Effector memory CD8-positive, alpha-beta T cell (primary cell): Measurements from ENCODE around the gene ANKRD18A.
"Not testable (repeated sequence)": the region's sequence is repeated elsewhere in the genome, so short reads cannot be mapped to it uniquely, and the experiment has no call there.

ENCODE experiments used
- ATAC-seq: fragments of 150-1000 bp; cut with Tn5 transposase; replicated peaks from 2 replicates; pipeline ENCODE4 v1.10.0; 2021; ENCODE audit warnings: mild to moderate bottlenecking, moderate library complexity
- DNase-seq, 3 experiments: peaks; one replicate each; pipeline ENCODE4 v3.0.0; 2021
- H3K27ac Mint-ChIP-seq, 2 donors: one replicate each; pipeline ENCODE4 v1.8.0; 2022; ENCODE audit warnings: mild to moderate bottlenecking in 2 of 2, mixed read lengths in 2 of 2, moderate library complexity in 2 of 2
- H3K27me3 Mint-ChIP-seq, 2 donors: one replicate each; pipeline ENCODE4 v1.8.0; 2022; ENCODE audit warnings: mixed read lengths in 2 of 2
- H3K36me3 Mint-ChIP-seq: one replicate; pipeline ENCODE4 v1.8.0; 2022; ENCODE audit warnings: mild to moderate bottlenecking, moderate library complexity, mixed read lengths; ENCODE audit not compliant: insufficient read depth
- H3K4me1 Mint-ChIP-seq, 2 donors: one replicate each; pipeline ENCODE4 v1.8.0; 2022; ENCODE audit warnings: low read depth in 2 of 2, mixed read lengths in 2 of 2
- H3K4me3 Mint-ChIP-seq, 2 donors: one replicate each; pipeline ENCODE4 v1.8.0; 2022; ENCODE audit warnings: mild to moderate bottlenecking in 2 of 2, mixed read lengths in 2 of 2, moderate library complexity in 2 of 2
- H3K9me3 Mint-ChIP-seq, 2 donors: one replicate each; pipeline ENCODE4 v1.8.0; 2022; ENCODE audit warnings: mixed read lengths in 2 of 2

The ANKRD18A gene

GRCh38 chr9:38598029-38598745 is 22.2 kb downstream of the ANKRD18A start:
- H3K4me1 Mint-ChIP-seq, H3K36me3 Mint-ChIP-seq, H3K9me3 Mint-ChIP-seq, ATAC-seq, H3K4me3 Mint-ChIP-seq, H3K27ac Mint-ChIP-seq, DNase-seq: not testable (repeated sequence)
- peaks cover 8 to 15% of the 10 kb centered on the region in 2 donors for H3K27me3 Mint-ChIP-seq

- ATAC-seq, DNase-seq, H3K36me3 Mint-ChIP-seq, H3K4me3 Mint-ChIP-seq, H3K4me1 Mint-ChIP-seq, H3K27ac Mint-ChIP-seq, H3K9me3 Mint-ChIP-seq: not testable (repeated sequence)
- peaks cover 8 to 11% of the 10 kb centered on the region in 2 donors for H3K27me3 Mint-ChIP-seq
These were observed 25.3 kb downstream of the ANKRD18A start for GRCh38 chr9:38595117-38595516.

GRCh38 chr9:38591346-38592063 is 28.9 kb downstream of the ANKRD18A start:
- H3K4me1 Mint-ChIP-seq, H3K9me3 Mint-ChIP-seq, H3K36me3 Mint-ChIP-seq, ATAC-seq, H3K27ac Mint-ChIP-seq, H3K4me3 Mint-ChIP-seq, DNase-seq: not testable (repeated sequence)
- H3K27me3 Mint-ChIP-seq: peaks cover 8 to 11% of the 10 kb centered on the region in 2 donors

GRCh38 chr9:38583765-38584164 is 36.6 kb downstream of the ANKRD18A start:
- ATAC-seq, H3K9me3 Mint-ChIP-seq, H3K36me3 Mint-ChIP-seq, H3K27ac Mint-ChIP-seq, H3K27me3 Mint-ChIP-seq, H3K4me3 Mint-ChIP-seq, H3K4me1 Mint-ChIP-seq, DNase-seq: not testable (repeated sequence)

- H3K36me3 Mint-ChIP-seq, ATAC-seq, H3K27me3 Mint-ChIP-seq, DNase-seq, H3K27ac Mint-ChIP-seq, H3K9me3 Mint-ChIP-seq, H3K4me3 Mint-ChIP-seq, H3K4me1 Mint-ChIP-seq: not testable (repeated sequence)
These were observed 40.3 kb downstream of the ANKRD18A start for GRCh38 chr9:38580112-38580511.

GRCh38 chr9:38576181-38576580 is 44.2 kb downstream of the ANKRD18A start:
- H3K4me3 Mint-ChIP-seq, H3K4me1 Mint-ChIP-seq, DNase-seq, H3K9me3 Mint-ChIP-seq, H3K27ac Mint-ChIP-seq, H3K27me3 Mint-ChIP-seq, ATAC-seq, H3K36me3 Mint-ChIP-seq: not testable (repeated sequence)

GRCh38 chr9:38566048-38566447 is 54.3 kb downstream of the ANKRD18A start:
- not testable (repeated sequence) for H3K4me3 Mint-ChIP-seq, ATAC-seq, H3K36me3 Mint-ChIP-seq, H3K27me3 Mint-ChIP-seq, H3K27ac Mint-ChIP-seq, H3K9me3 Mint-ChIP-seq, DNase-seq, H3K4me1 Mint-ChIP-seq

GRCh38 chr9:38565178-38565577 is 55.2 kb downstream of the ANKRD18A start:
- not testable (repeated sequence) for H3K36me3 Mint-ChIP-seq, DNase-seq, H3K27me3 Mint-ChIP-seq, ATAC-seq, H3K9me3 Mint-ChIP-seq, H3K27ac Mint-ChIP-seq, H3K4me1 Mint-ChIP-seq, H3K4me3 Mint-ChIP-seq

GRCh38 chr9:38563911-38564310 is 56.5 kb downstream of the ANKRD18A start:
- not testable (repeated sequence) for ATAC-seq, H3K4me3 Mint-ChIP-seq, DNase-seq, H3K9me3 Mint-ChIP-seq, H3K27ac Mint-ChIP-seq, H3K4me1 Mint-ChIP-seq, H3K27me3 Mint-ChIP-seq, H3K36me3 Mint-ChIP-seq

GRCh38 chr9:38561134-38561533 is 59.3 kb downstream of the ANKRD18A start:
- H3K36me3 Mint-ChIP-seq, DNase-seq, H3K27ac Mint-ChIP-seq, H3K4me1 Mint-ChIP-seq, H3K4me3 Mint-ChIP-seq, ATAC-seq, H3K9me3 Mint-ChIP-seq, H3K27me3 Mint-ChIP-seq: not testable (repeated sequence)

- not testable (repeated sequence) for H3K27ac Mint-ChIP-seq, H3K4me1 Mint-ChIP-seq, H3K9me3 Mint-ChIP-seq, H3K27me3 Mint-ChIP-seq, H3K4me3 Mint-ChIP-seq, H3K36me3 Mint-ChIP-seq, ATAC-seq, DNase-seq
These were observed 61.2 kb downstream of the ANKRD18A start for GRCh38 chr9:38559172-38559571.

- not testable (repeated sequence) for H3K27ac Mint-ChIP-seq, DNase-seq, H3K36me3 Mint-ChIP-seq, H3K4me3 Mint-ChIP-seq, H3K27me3 Mint-ChIP-seq, H3K4me1 Mint-ChIP-seq, H3K9me3 Mint-ChIP-seq, ATAC-seq
These were observed 62.6 kb downstream of the ANKRD18A start for GRCh38 chr9:38557746-38558145.

GRCh38 chr9:38554966-38555365 is 65.4 kb downstream of the ANKRD18A start:
- not testable (repeated sequence) for H3K27me3 Mint-ChIP-seq, H3K4me1 Mint-ChIP-seq, H3K9me3 Mint-ChIP-seq, ATAC-seq, DNase-seq, H3K36me3 Mint-ChIP-seq, H3K4me3 Mint-ChIP-seq, H3K27ac Mint-ChIP-seq

GRCh38 chr9:38553019-38553418 is 67.4 kb downstream of the ANKRD18A start:
- H3K4me1 Mint-ChIP-seq: peaks cover 13 to 15% of the 10 kb centered on the region in 2 donors
- not testable (repeated sequence) for H3K27ac Mint-ChIP-seq, H3K4me3 Mint-ChIP-seq, H3K27me3 Mint-ChIP-seq, H3K36me3 Mint-ChIP-seq, ATAC-seq, H3K9me3 Mint-ChIP-seq, DNase-seq
